Measurements from ENCODE around the gene UNC5B.

Gene UNC5B

GRCh38 chr10:71188201-71188600 is 24.2 kb upstream of the UNC5B start:
- Histone ChIP-seq H3K27ac (ENCODE audit: poor library complexity, severe bottlenecking) (no peak overlapping the region), H3K4me1 (ENCODE audit: insufficient read depth, poor library complexity, severe bottlenecking) (no peaks in the 10 kb centered on the region), H3K9me3 (ENCODE audit: severe bottlenecking) (no peaks in the 10 kb centered on the region), H3K36me3 (ENCODE audit: low read depth) (no peaks in the 10 kb centered on the region), H3K27me3 (ENCODE audit: insufficient read depth, poor library complexity, severe bottlenecking) (no peaks in the 10 kb centered on the region), H3K4me3 (ENCODE audit: severe bottlenecking) (no peak overlapping the region)
- DNase-seq (ENCODE audit: low spot score) = no peak
- ATAC-seq (ENCODE audit: low read depth) = no peak
- TF ChIP-seq CTCF (IDR thresholded peaks at IDR 0.05; ENCODE audit: poor library complexity, severe bottlenecking) = no peak

GRCh38 chr10:71191019-71191418 is 21.4 kb upstream of the UNC5B start:
- H3K27ac ChIP-seq (ENCODE audit: poor library complexity, severe bottlenecking) = no peak overlapping the region
- no peaks in the 10 kb centered on the region for H3K9me3 ChIP-seq (ENCODE audit: severe bottlenecking)
- DNase-seq (ENCODE audit: low spot score) (no peak), ATAC-seq (ENCODE audit: low read depth) (no peak)
- no peaks in the 10 kb centered on the region for H3K27me3 ChIP-seq (ENCODE audit: insufficient read depth, poor library complexity, severe bottlenecking)
- H3K4me3 ChIP-seq (ENCODE audit: severe bottlenecking) = no peak overlapping the region
- TF ChIP-seq CTCF (IDR thresholded peaks at IDR 0.05; ENCODE audit: poor library complexity, severe bottlenecking) = no peak
- H3K36me3 ChIP-seq (ENCODE audit: low read depth) = no peaks in the 10 kb centered on the region
- no peaks in the 10 kb centered on the region for H3K4me1 ChIP-seq (ENCODE audit: insufficient read depth, poor library complexity, severe bottlenecking)

GRCh38 chr10:71191551-71192076 is 20.8 kb upstream of the UNC5B start:
- DNase-seq (ENCODE audit: low spot score) = no peak
- no peak overlapping the region for H3K4me3 ChIP-seq (ENCODE audit: severe bottlenecking)
- no peaks in the 10 kb centered on the region for H3K36me3 ChIP-seq (ENCODE audit: low read depth)
- H3K9me3 ChIP-seq (ENCODE audit: severe bottlenecking) = no peaks in the 10 kb centered on the region
- H3K4me1 ChIP-seq (ENCODE audit: insufficient read depth, poor library complexity, severe bottlenecking) = no peaks in the 10 kb centered on the region
- H3K27ac ChIP-seq (ENCODE audit: poor library complexity, severe bottlenecking) = no peak overlapping the region
- ATAC-seq (ENCODE audit: low read depth) = no peak
- no peak for TF ChIP-seq CTCF (IDR thresholded peaks at IDR 0.05; ENCODE audit: poor library complexity, severe bottlenecking)
- no peaks in the 10 kb centered on the region for H3K27me3 ChIP-seq (ENCODE audit: insufficient read depth, poor library complexity, severe bottlenecking)

GRCh38 chr10:71193516-71193915 is 18.9 kb upstream of the UNC5B start:
- Histone ChIP-seq H3K9me3 (ENCODE audit: severe bottlenecking) (peaks cover 6% of the 10 kb centered on the region), H3K4me3 (ENCODE audit: severe bottlenecking) (no peak overlapping the region), H3K4me1 (ENCODE audit: insufficient read depth, poor library complexity, severe bottlenecking) (no peaks in the 10 kb centered on the region), H3K27me3 (ENCODE audit: insufficient read depth, poor library complexity, severe bottlenecking) (no peaks in the 10 kb centered on the region), H3K27ac (ENCODE audit: poor library complexity, severe bottlenecking) (no peak overlapping the region), H3K36me3 (ENCODE audit: low read depth) (no peaks in the 10 kb centered on the region)
- no peak for TF ChIP-seq CTCF (IDR thresholded peaks at IDR 0.05; ENCODE audit: poor library complexity, severe bottlenecking)
- DNase-seq (ENCODE audit: low spot score) (no peak), ATAC-seq (ENCODE audit: low read depth) (no peak)

GRCh38 chr10:71197955-71198354 is 14.4 kb upstream of the UNC5B start:
- no peak for TF ChIP-seq CTCF (IDR thresholded peaks at IDR 0.05; ENCODE audit: poor library complexity, severe bottlenecking)
- Histone ChIP-seq H3K9me3 (ENCODE audit: severe bottlenecking) (peaks cover 6% of the 10 kb centered on the region), H3K27me3 (ENCODE audit: insufficient read depth, poor library complexity, severe bottlenecking) (no peaks in the 10 kb centered on the region), H3K4me1 (ENCODE audit: insufficient read depth, poor library complexity, severe bottlenecking) (no peaks in the 10 kb centered on the region), H3K36me3 (ENCODE audit: low read depth) (no peaks in the 10 kb centered on the region), H3K27ac (ENCODE audit: poor library complexity, severe bottlenecking) (no peak overlapping the region), H3K4me3 (ENCODE audit: severe bottlenecking) (no peak overlapping the region)
- DNase-seq (ENCODE audit: low spot score) (no peak), ATAC-seq (ENCODE audit: low read depth) (no peak)

Data from RWPE2 (cell line).